Lung (tissue), 12 donors: ENCODE results near the gene SCN3B. TPM values are rescaled to one million over a fixed set of nuclear protein-coding genes. Genes with fewer than 3 reads are reported as not detected.

Experiments used
- ATAC-seq: fragments of 200-7000 bp; cut with Tn5 transposase; one replicate; pipeline ENCODE4 v1.9.1; 2020; ENCODE audit warnings: moderate number of reproducible peaks; ENCODE audit not compliant: insufficient read depth, low FRiP score
- DNase-seq, 3 donors: peaks; one replicate each; pipeline ENCODE4 v3.0.0-alpha.2; 2013 to 2017
- H3K27ac ChIP-seq, 2 donors: one replicate each; pipeline ENCODE4 v1.5.1; 2013; ENCODE audit warnings: mild to moderate bottlenecking in 2 of 2, moderate library complexity in 2 of 2, control low read depth in 1 of 2, inconsistent platforms in 1 of 2, low read depth in 1 of 2, low read length in 1 of 2
- H3K27me3 ChIP-seq, 3 donors: one replicate each; pipeline ENCODE4 v1.5.1; 2013; ENCODE audit warnings: low read length in 2 of 3; ENCODE audit not compliant: control insufficient read depth in 3 of 3, insufficient read depth in 3 of 3
- H3K36me3 ChIP-seq, 4 donors: one replicate each; pipeline ENCODE4 v1.5.1; 2013; ENCODE audit warnings: low read length in 4 of 4, mild to moderate bottlenecking in 1 of 4, moderate library complexity in 1 of 4; ENCODE audit not compliant: control insufficient read depth in 4 of 4, insufficient read depth in 4 of 4
- H3K4me1 ChIP-seq, 5 donors: one replicate each; pipeline ENCODE4 v1.5.1; 2013; ENCODE audit warnings: low read length in 5 of 5, mild to moderate bottlenecking in 2 of 5, moderate library complexity in 1 of 5; ENCODE audit not compliant: control insufficient read depth in 5 of 5, insufficient read depth in 5 of 5
- H3K4me3 ChIP-seq: one replicate; pipeline ENCODE4 v1.5.1; 2013; ENCODE audit warnings: mild to moderate bottlenecking, control low read depth, moderate library complexity
- H3K9ac ChIP-seq, 2 donors: one replicate each; pipeline ENCODE4 v1.5.1; 2013; ENCODE audit warnings: low read length in 2 of 2, control low read depth in 1 of 2; ENCODE audit not compliant: insufficient read depth in 1 of 2
- H3K9me3 ChIP-seq, 4 donors: one replicate each; pipeline ENCODE4 v1.5.1; 2013; ENCODE audit warnings: low read length in 3 of 4, mild to moderate bottlenecking in 1 of 4, moderate library complexity in 1 of 4; ENCODE audit not compliant: control insufficient read depth in 4 of 4, insufficient read depth in 3 of 4
- WGBS, 2 donors: extraction: QIAGEN DNeasy Blood & Tissue Kit; methylation state at CpG; one replicate each; pipeline ENCODE4 v1.1.7; 2013; 5-methylcytosine and 5-hydroxymethylcytosine counted together
- polyA plus RNA-seq, 2 donors: library from polyadenylated mRNA; stranded (reverse); fragments of 200-250 nt; gene quantifications; one replicate each; pipeline ENCODE4 v1.2.1, GENCODE V29; 2013
- total RNA-seq, 2 donors: library from RNA; depleted of rRNA in 1 of 2; stranded (reverse); fragments of >200 nt in 1 of 2; gene quantifications; one replicate each; pipeline ENCODE4 v1.2.1, GENCODE V29; 2014 to 2021
- TF ChIP-seq, protein P1 (sequence below): IDR thresholded peaks from 2 replicates; pipeline ENCODE4 v1.5.1; 2012; ENCODE audit warnings: mild to moderate bottlenecking; ENCODE audit errors: control extremely low read depth, extremely low read depth
- donor health status: control.
- donor health status: control.
- donor health status: Bipolar disorder and iron deficiency.
- donor health status: healthy.
- donor health status: DM: yes; HTN: yes; CAD: no.

Gene SCN3B
- total and polyA plus RNA-seq, 4 donors: 0.72 to 2.7 (median 1.2) TPM

DNA sequence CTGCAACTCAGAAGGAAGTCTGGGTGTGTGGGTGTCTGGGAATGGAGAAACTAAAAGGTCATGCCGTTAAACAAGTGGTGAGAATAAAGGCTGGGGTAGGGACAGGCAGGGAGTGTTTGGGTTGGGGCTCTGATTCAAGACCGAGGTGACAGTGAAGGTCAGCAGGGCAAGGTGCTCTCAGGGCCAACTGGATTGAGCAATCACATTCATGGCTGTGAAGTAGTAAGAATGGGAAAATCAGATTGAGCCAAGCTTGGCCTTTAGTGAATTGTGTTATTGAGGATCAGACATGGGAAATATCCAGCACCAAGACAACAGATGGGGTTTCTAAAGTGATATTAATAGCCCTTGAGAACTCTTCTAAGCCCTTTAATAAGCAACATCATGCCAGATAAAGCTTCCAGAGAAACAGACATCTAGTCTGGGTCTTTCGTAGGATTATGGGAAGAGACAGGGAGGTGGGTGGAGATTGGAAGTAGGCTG lies 24.3 kb downstream of the SCN3B start:
- 59 to 67% methylated on average over 3 of the region's 3 CpGs for WGBS, 2 donors
- TF ChIP-seq, protein P1, sequence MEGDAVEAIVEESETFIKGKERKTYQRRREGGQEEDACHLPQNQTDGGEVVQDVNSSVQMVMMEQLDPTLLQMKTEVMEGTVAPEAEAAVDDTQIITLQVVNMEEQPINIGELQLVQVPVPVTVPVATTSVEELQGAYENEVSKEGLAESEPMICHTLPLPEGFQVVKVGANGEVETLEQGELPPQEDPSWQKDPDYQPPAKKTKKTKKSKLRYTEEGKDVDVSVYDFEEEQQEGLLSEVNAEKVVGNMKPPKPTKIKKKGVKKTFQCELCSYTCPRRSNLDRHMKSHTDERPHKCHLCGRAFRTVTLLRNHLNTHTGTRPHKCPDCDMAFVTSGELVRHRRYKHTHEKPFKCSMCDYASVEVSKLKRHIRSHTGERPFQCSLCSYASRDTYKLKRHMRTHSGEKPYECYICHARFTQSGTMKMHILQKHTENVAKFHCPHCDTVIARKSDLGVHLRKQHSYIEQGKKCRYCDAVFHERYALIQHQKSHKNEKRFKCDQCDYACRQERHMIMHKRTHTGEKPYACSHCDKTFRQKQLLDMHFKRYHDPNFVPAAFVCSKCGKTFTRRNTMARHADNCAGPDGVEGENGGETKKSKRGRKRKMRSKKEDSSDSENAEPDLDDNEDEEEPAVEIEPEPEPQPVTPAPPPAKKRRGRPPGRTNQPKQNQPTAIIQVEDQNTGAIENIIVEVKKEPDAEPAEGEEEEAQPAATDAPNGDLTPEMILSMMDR: no peak
- H3K27ac ChIP-seq: no peak overlapping the region
- no peak overlapping the region for H3K9ac ChIP-seq
- H3K36me3 ChIP-seq: peaks cover 0 to 4% (median 0%) of the 10 kb centered on the region in 4 donors
- ATAC-seq (no peak), DNase-seq (no peak)
- peaks cover 0 to 3% (median 0%) of the 10 kb centered on the region in 3 donors for H3K27me3 ChIP-seq
- H3K4me1 ChIP-seq: peaks cover 0 to 9% (median 2%) of the 10 kb centered on the region in 5 donors
- H3K9me3 ChIP-seq: no peaks in the 10 kb centered on the region
- no peak overlapping the region for H3K4me3 ChIP-seq

DNA sequence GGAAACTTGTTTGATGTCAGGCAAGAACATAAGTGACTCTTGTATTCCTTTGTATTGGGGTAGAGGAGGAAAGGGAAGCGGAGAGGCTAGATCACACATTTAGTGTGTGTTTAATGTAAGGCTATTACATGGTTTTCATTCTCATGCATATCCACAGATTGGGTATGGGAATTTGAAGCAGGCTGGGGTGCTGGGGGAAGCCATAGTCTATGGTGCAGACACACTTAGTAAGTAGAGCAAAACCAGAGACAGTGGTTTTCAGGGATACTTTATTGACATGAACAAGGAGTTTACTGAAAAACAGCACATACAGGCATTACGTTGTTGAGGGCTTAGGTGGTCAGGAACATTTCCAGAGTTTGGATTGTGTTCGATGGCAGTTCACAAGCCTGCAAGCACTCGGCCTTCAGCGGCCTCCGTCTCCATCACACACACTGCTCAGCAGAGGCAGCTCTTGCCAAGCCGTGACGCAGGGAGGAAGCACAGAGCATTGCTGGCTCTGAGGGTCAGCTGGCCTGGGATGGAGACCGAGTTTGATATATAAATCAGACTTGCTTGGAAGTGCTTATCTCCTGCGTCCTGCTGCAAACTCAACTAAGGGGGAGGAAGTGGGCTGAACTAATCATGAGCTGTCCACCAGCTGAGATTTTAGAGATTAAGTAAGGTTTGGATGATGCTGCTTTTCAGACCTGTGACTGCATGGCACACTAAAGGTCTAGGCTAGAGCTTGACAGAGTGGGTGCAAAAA lies 25.3 kb downstream of the SCN3B start:
- Histone ChIP-seq H3K36me3 (peaks cover 0 to 4% (median 0%) of the 10 kb centered on the region in 4 donors), H3K27ac (no peak overlapping the region), H3K4me1 (peaks cover 0 to 9% (median 2%) of the 10 kb centered on the region in 5 donors), H3K9me3 (no peaks in the 10 kb centered on the region), H3K9ac (peak overlapping the region in 1 of 2 donors; percentile 49), H3K27me3 (peaks cover 0 to 3% (median 0%) of the 10 kb centered on the region in 3 donors), H3K4me3 (no peak overlapping the region)
- DNase-seq (peak; percentile 86 to 92 (median 88)), ATAC-seq (no peak)
- TF ChIP-seq, protein P1: no peak
- WGBS, 2 donors: 22 to 33% methylated on average over 10 of the region's 10 CpGs

DNA sequence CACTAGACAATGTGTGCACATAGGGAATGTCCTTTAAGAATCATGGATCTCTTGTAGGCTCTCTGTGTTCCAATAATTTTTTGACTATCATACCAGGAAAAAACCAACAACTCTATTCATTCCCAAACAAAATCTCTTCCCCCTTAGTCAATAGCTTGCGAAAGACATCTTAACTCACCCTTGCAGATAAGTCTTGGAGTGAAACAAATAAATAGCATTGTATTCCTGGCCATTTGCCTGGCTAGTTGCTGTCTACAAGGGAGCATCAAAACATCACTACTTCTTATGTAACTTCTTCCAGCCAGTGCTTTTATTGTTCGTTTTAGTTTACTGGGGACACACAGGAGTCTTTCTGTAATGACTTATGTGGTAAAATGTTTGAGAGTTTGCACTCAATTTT lies 29.4 kb downstream of the SCN3B start:
- 86 to 97% methylated on average over 2 of the region's 2 CpGs for WGBS, 2 donors
- TF ChIP-seq, protein P1: no peak
- H3K4me1 ChIP-seq: peaks cover 0 to 9% (median under 1%) of the 10 kb centered on the region in 5 donors
- H3K9ac ChIP-seq: no peak overlapping the region
- H3K27ac ChIP-seq: no peak overlapping the region
- ATAC-seq: no peak
- no peaks in the 10 kb centered on the region for H3K9me3 ChIP-seq
- no peaks in the 10 kb centered on the region for H3K27me3 ChIP-seq
- peaks cover 0 to 7% (median 0%) of the 10 kb centered on the region in 4 donors for H3K36me3 ChIP-seq
- H3K4me3 ChIP-seq: no peak overlapping the region
- peak in 1 of 3 donors; percentile 19 for DNase-seq
